ENCODE data around the gene RBBP5.

Gene RBBP5

GRCh38 chr1:205144046-205144720 lies 22.4 kb upstream of the RBBP5 start:
- peaks cover 44% of the 10 kb centered on the region for H3K36me3 Mint-ChIP-seq (ENCODE audit: low read depth)
- no peaks in the 10 kb centered on the region for H3K9me3 Mint-ChIP-seq
- no peaks in the 10 kb centered on the region for H3K27me3 Mint-ChIP-seq
- H3K4me1 Mint-ChIP-seq (ENCODE audit: low read depth) = peaks cover 7% of the 10 kb centered on the region
- no peak for DNase-seq
- peak overlapping the region; percentile 48 for H3K27ac Mint-ChIP-seq
- H3K4me3 Mint-ChIP-seq = no peak overlapping the region

DNA sequence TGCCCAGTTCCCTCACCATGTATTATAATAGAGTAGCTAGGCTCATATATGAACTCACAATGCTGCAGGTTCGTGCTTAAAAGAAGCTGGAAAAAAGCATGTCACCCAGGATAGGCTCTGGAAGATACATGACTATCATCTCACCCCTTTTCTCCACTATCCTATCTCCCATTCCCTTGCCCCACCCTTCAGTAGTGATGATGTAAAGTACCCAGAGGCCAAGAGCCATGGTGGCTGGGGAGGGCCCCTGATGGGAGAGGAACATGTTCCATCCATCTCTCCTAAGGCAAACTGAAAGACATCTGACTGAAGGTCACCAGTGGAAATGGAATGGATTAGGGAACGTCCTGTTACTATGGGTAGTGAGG lies 20.3 kb upstream of the RBBP5 start:
- Mint-ChIP-seq H3K36me3 (ENCODE audit: low read depth) (peaks cover 23% of the 10 kb centered on the region), H3K9me3 (no peaks in the 10 kb centered on the region), H3K4me3 (no peak overlapping the region), H3K4me1 (ENCODE audit: low read depth) (peaks cover 7% of the 10 kb centered on the region), H3K27me3 (no peaks in the 10 kb centered on the region), H3K27ac (no peak overlapping the region)
- no peak for DNase-seq

DNA sequence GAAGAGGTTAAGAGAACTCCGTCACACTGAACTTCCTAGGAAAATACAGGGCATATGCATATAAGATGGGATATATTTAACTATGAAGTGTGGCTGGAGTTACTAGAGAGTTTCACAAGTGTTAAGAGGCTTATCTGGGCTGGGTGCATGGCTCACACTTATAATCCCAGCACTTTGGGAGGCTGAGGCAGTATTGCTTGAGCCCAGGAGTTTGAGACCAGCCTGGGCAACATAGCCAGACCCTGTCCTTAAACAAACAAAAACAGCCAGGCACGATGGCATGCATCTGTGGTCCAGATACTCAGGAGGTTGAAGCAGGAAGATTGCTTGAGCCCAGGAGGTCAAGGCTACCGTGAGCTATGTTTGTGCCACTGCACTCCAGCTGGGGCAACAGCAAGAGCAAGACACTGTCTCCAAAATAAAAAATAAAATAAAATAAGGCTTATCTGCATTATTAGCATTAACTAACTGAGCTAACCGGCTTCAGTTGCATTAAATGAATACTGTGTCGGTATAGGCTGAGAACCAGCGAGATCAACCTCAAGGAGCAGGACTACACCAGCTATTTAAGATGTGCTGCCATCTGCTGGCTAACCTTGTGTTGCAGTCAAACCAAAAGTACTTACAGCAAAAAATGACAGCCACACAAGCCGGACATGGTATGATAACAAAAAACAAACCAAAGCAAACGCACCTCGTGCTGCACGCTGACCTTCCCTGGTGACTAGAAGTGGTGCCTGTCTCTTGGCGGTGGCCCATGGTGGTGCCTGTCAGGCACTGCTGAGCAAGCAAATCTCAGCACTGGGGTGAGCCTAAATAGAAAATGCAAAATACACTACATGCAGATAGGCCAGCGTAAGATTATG lies 19.7 kb upstream of the RBBP5 start:
- no peak overlapping the region for H3K4me3 Mint-ChIP-seq
- H3K36me3 Mint-ChIP-seq (ENCODE audit: low read depth) = peaks cover 17% of the 10 kb centered on the region
- H3K4me1 Mint-ChIP-seq (ENCODE audit: low read depth) = peaks cover 7% of the 10 kb centered on the region
- H3K9me3 Mint-ChIP-seq = no peaks in the 10 kb centered on the region
- H3K27ac Mint-ChIP-seq = no peak overlapping the region
- H3K27me3 Mint-ChIP-seq = no peaks in the 10 kb centered on the region
- peak; percentile 75 for DNase-seq

DNA sequence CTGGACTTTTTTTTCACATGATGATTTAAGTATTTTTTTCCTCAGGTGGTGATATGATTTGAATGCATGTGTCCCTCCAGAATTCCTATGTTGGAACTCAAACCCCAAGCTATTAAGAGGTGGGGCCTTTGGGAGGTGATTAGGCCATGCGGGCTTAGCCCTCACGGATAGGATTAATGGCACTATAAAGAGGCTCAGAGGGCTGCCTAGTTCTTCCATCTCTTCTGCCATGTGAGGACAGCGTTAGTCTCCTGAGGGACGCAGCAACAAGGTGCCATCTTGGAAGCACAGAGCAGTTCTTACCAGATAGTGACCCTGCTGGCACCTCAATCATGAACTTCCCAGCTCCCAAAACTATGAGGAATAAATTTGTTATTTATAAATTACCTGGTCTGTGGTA lies 18.3 kb upstream of the RBBP5 start:
- Mint-ChIP-seq H3K27me3 (no peaks in the 10 kb centered on the region), H3K27ac (no peak overlapping the region), H3K4me3 (no peak overlapping the region), H3K9me3 (no peaks in the 10 kb centered on the region), H3K36me3 (ENCODE audit: low read depth) (peaks cover 5% of the 10 kb centered on the region), H3K4me1 (ENCODE audit: low read depth) (peaks cover 7% of the 10 kb centered on the region)
- no peak for DNase-seq

- H3K27ac Mint-ChIP-seq = no peak overlapping the region
- no peak for DNase-seq
- no peaks in the 10 kb centered on the region for H3K9me3 Mint-ChIP-seq
- no peaks in the 10 kb centered on the region for H3K36me3 Mint-ChIP-seq (ENCODE audit: low read depth)
- H3K4me3 Mint-ChIP-seq = no peak overlapping the region
- no peaks in the 10 kb centered on the region for H3K27me3 Mint-ChIP-seq
- peaks cover 7% of the 10 kb centered on the region for H3K4me1 Mint-ChIP-seq (ENCODE audit: low read depth)
These were observed 16.1 kb upstream of the RBBP5 start for GRCh38 chr1:205137901-205138300.

GRCh38 chr1:205133287-205133686 lies 11.5 kb upstream of the RBBP5 start:
- no peak overlapping the region for H3K27ac Mint-ChIP-seq
- no peaks in the 10 kb centered on the region for H3K27me3 Mint-ChIP-seq
- H3K4me1 Mint-ChIP-seq (ENCODE audit: low read depth) = no peaks in the 10 kb centered on the region
- no peak for DNase-seq
- H3K36me3 Mint-ChIP-seq (ENCODE audit: low read depth) = no peaks in the 10 kb centered on the region
- H3K9me3 Mint-ChIP-seq = no peaks in the 10 kb centered on the region
- H3K4me3 Mint-ChIP-seq = no peak overlapping the region

DNA sequence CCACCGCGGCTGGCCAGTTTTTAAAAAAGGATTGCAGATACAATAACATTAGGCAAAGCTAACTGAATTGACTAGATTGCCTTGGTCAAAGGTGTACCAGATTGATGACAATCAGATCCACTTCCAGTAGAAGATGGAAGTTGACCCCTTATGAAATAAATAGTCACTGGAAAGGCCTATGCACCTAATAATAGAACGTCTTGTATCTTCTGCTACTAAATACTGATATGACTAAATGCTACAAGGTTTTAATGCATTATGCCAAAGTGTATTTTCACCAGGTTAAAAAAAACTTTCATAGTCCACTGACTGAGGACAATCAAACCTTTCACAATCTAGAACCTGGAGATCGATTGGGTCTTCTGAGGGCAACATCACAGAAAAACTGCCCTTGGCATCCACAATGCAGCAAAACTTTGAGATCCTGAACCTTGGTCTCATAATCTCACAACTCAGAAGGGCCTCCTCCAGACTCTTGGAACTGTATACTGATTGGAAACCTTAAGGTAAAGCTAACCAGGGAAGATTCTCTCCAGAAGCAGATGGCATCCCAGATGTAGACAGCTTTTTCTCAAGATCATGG lies 7.8 kb upstream of the RBBP5 start:
- Mint-ChIP-seq H3K9me3 (no peaks in the 10 kb centered on the region), H3K4me1 (ENCODE audit: low read depth) (no peaks in the 10 kb centered on the region), H3K27ac (no peak overlapping the region), H3K36me3 (ENCODE audit: low read depth) (no peaks in the 10 kb centered on the region), H3K27me3 (no peaks in the 10 kb centered on the region), H3K4me3 (no peak overlapping the region)
- no peak for DNase-seq

GRCh38 chr1:205128050-205128449 lies 6.3 kb upstream of the RBBP5 start:
- Mint-ChIP-seq H3K36me3 (ENCODE audit: low read depth) (no peaks in the 10 kb centered on the region), H3K27me3 (no peaks in the 10 kb centered on the region), H3K4me3 (no peak overlapping the region), H3K4me1 (ENCODE audit: low read depth) (peaks cover 3% of the 10 kb centered on the region), H3K9me3 (no peaks in the 10 kb centered on the region), H3K27ac (no peak overlapping the region)
- DNase-seq = no peak

- Mint-ChIP-seq H3K4me3 (no peak overlapping the region), H3K9me3 (no peaks in the 10 kb centered on the region), H3K4me1 (ENCODE audit: low read depth) (peaks cover 7% of the 10 kb centered on the region), H3K27ac (no peak overlapping the region), H3K27me3 (no peaks in the 10 kb centered on the region), H3K36me3 (ENCODE audit: low read depth) (no peaks in the 10 kb centered on the region)
- DNase-seq = no peak
These were observed 5.9 kb upstream of the RBBP5 start for GRCh38 chr1:205127646-205128045.

- Mint-ChIP-seq H3K27me3 (no peaks in the 10 kb centered on the region), H3K27ac (no peak overlapping the region)
- no peak for DNase-seq
These were observed 2.9 kb upstream of the RBBP5 start for GRCh38 chr1:205124726-205125125.

GRCh38 chr1:205122489-205122882 lies 708 bp upstream of the RBBP5 start:
- DNase-seq = no peak
- peaks cover 32% of the 10 kb centered on the region for H3K36me3 Mint-ChIP-seq (ENCODE audit: low read depth)
- H3K27ac Mint-ChIP-seq = peak overlapping the region; percentile 99
- H3K27me3 Mint-ChIP-seq = no peaks in the 10 kb centered on the region
- no peaks in the 10 kb centered on the region for H3K9me3 Mint-ChIP-seq
- peak overlapping the region; percentile 96 for H3K4me3 Mint-ChIP-seq
- H3K4me1 Mint-ChIP-seq (ENCODE audit: low read depth) = peaks cover 37% of the 10 kb centered on the region

More at GRCh38 chr1:205124726-205125125, 2.9 kb upstream of the RBBP5 start:
- peaks cover 25% of the 10 kb centered on the region for H3K4me1 Mint-ChIP-seq (ENCODE audit: low read depth)
- H3K4me3 Mint-ChIP-seq = no peak overlapping the region
- H3K36me3 Mint-ChIP-seq (ENCODE audit: low read depth) = peaks cover 16% of the 10 kb centered on the region
- no peaks in the 10 kb centered on the region for H3K9me3 Mint-ChIP-seq

DNA sequence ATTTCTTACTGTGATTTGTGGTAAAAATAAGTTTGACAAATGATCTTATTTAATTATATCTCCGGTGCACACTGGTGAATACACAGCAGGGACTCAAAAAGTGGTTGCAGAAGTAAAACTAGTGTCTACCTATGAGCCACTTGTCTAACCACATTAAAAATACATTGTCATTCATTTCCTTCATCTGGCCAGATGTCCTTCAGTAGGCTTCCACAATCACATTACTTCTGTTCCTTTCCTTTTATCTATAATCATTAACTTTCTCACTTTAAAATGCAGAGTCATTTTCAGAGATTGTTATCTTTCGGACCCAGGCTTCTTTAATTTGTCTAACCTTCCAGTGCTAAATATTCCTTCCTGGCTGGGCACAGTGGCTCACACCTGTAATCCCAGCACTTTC lies 3.0 kb downstream of the RBBP5 start:
- H3K4me3 Mint-ChIP-seq = no peak overlapping the region
- DNase-seq = no peak
- H3K4me1 Mint-ChIP-seq (ENCODE audit: low read depth) = peaks cover 49% of the 10 kb centered on the region
- H3K27ac Mint-ChIP-seq = peak overlapping the region; percentile 38
- H3K9me3 Mint-ChIP-seq = no peaks in the 10 kb centered on the region
- H3K36me3 Mint-ChIP-seq (ENCODE audit: low read depth) = peaks cover 59% of the 10 kb centered on the region
- H3K27me3 Mint-ChIP-seq = no peaks in the 10 kb centered on the region

GRCh38 chr1:205111354-205111753 lies 10.4 kb downstream of the RBBP5 start:
- no peaks in the 10 kb centered on the region for H3K27me3 Mint-ChIP-seq
- no peaks in the 10 kb centered on the region for H3K9me3 Mint-ChIP-seq
- no peak overlapping the region for H3K4me3 Mint-ChIP-seq
- H3K36me3 Mint-ChIP-seq (ENCODE audit: low read depth) = peaks cover 75% of the 10 kb centered on the region
- peaks cover 22% of the 10 kb centered on the region for H3K4me1 Mint-ChIP-seq (ENCODE audit: low read depth)
- peak overlapping the region; percentile 48 for H3K27ac Mint-ChIP-seq
- DNase-seq = no peak

GRCh38 chr1:205109711-205110110 lies 12.1 kb downstream of the RBBP5 start:
- no peaks in the 10 kb centered on the region for H3K27me3 Mint-ChIP-seq
- H3K36me3 Mint-ChIP-seq (ENCODE audit: low read depth) = peaks cover 80% of the 10 kb centered on the region
- no peaks in the 10 kb centered on the region for H3K9me3 Mint-ChIP-seq
- no peak for DNase-seq
- peaks cover 14% of the 10 kb centered on the region for H3K4me1 Mint-ChIP-seq (ENCODE audit: low read depth)
- H3K27ac Mint-ChIP-seq = no peak overlapping the region
- H3K4me3 Mint-ChIP-seq = no peak overlapping the region

DNA sequence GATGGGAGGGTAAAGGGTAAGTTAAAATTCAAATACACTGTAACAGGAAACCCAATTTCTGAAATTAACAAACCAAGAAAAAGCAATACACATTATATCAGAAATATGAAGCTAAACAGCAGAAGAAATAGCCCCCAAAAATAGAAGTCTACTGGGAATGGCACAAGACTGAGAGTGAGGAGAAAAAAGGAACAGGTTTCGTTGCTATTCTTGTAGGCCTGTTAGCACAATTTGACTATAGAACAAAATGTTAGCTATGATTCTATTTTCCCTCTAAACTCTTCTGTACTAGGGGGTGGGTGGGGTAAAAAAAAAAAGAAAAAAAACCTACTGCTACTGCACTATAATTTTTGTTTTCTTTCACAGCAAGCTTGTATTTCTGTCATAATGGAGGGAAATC lies 12.5 kb downstream of the RBBP5 start:
- DNase-seq = no peak
- Mint-ChIP-seq H3K27me3 (no peaks in the 10 kb centered on the region), H3K27ac (peak overlapping the region; percentile 75), H3K9me3 (no peaks in the 10 kb centered on the region), H3K4me1 (ENCODE audit: low read depth) (peaks cover 14% of the 10 kb centered on the region), H3K36me3 (ENCODE audit: low read depth) (peaks cover 79% of the 10 kb centered on the region), H3K4me3 (no peak overlapping the region)

All from activated T-cell treated with anti-CD3 and anti-CD28 coated beads, Interleukin-2, amount 50 U/mL, for 24 hours (primary cell).